Posterior cingulate gyrus (tissue), 11 donors: ENCODE data around the gene GPATCH3.
"Not testable (repeated sequence)": the region's sequence is repeated elsewhere in the genome, so short reads cannot be mapped to it uniquely, and the experiment has no call there.

Experiments used
- DNase-seq, 10 donors: peaks; one replicate each; pipeline versions ENCODE4 v3.0.0 to v3.0.0-alpha.2; 2020 to 2021; ENCODE audit warnings: mixed read lengths in 3 of 10
- intact Hi-C: fragments of 100-400 bp; cut with DNase I; formaldehyde crosslinking; loops from one replicate; pipeline ENCODE4 v1.15.1; 2023

Gene GPATCH3

DNA sequence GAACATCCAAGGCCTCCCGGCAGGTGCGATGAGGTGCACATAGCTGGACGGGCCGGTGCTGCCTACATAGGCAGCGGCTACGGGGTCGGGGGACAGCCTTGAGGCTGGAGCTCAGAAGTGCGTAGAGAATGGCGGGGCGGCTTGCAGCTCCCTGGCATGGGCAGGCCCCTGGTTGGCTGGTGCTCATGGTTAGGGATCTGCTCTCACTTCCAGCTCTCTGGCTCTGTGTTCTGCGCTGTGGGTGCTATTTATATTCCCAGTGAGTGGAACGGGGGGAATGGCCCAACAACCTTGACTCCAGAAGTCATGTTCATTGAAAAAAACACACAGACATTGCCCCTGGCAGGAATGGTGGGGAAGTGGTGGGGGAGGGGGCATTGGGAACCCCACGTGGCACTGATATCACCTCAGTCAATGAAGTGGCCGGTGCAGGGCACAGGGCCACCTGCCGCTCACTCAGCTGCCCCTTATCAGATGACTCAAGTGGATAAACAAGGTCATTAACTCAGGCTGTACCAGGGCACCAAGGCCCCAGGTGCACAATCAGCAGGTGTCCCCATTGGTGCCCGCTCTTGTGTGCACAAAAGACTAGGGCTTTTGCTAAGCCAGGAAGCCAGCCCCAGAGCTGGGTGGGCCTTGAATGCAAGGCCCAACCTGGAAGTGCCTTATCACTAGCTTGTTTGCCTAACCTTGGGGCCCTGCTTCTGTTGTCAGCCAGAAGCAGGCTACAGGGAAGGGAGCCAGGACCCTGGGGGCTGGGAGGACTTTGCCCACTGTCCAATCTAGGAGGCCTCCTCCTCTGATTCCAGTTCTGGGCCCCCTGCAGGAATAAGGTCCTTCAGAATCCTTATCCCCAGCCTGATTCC is 13.7 kb upstream of the GPATCH3 start, which contains the start of gene NR0B2:
TSS of gene NR0B2 (minus strand) at position 222 of the 866 bp plus-strand sequence. CDS start at position 187, 35 bp downstream.
- intact Hi-C loops: no loop called here
- peak in 1 of 10 donors; percentile 67 for DNase-seq

GRCh38 chr1:26913389-26913753 is 13.1 kb upstream of the GPATCH3 start:
- intact Hi-C loops: no loop called here
- peak in 1 of 10 donors; percentile 50 for DNase-seq

DNA sequence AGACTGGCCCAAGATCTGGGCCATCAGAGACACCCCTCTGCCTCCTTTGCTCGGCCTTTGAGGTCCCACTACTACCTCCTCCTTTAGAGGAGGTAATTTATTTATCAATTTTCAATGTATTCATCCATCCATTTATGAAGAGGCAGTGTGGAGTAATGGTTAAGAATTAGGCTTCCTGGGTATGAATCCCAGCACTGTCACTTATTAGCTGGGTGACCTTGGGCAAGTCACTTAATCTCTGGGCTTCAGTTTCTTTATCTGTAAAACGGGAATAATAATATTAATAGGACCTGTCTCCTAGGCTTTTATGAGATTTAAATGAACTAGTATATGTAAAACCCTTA is 11.9 kb upstream of the GPATCH3 start:
- intact Hi-C loops: no loop called here
- DNase-seq: no peak

GRCh38 chr1:26911399-26912146 is 11.3 kb upstream of the GPATCH3 start:
- peak in 1 of 10 donors; percentile 52 for DNase-seq

GRCh38 chr1:26910343-26911160 is 10.3 kb upstream of the GPATCH3 start:
- intact Hi-C loops: no loop called here
- DNase-seq: peak in 1 of 10 donors; percentile 7

More at GRCh38 chr1:26911399-26912146, 11.3 kb upstream of the GPATCH3 start:
- intact Hi-C loops: no loop called here

DNA sequence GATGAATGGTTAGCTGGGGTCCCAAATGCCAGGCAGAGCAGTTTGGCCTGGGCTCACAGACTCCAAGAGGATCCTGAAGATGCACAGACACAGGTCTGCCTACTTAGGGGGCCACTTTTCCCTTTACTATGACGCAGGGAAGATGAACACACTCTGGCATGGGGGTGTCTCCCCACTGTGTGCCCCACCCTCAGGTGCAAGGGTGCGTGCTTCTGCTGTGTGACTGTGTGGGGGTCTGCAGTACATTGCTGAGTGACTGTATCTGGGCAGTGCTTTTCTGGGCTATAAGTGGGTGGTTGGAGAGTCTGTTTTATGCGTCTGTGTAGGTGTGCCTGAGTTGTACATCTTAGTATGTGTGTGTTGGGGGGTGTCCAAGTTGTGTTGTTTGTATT is 9.7 kb upstream of the GPATCH3 start:
- intact Hi-C loops: no loop called here
- peak in 2 of 10 donors; percentile 25 to 82 for DNase-seq

DNA sequence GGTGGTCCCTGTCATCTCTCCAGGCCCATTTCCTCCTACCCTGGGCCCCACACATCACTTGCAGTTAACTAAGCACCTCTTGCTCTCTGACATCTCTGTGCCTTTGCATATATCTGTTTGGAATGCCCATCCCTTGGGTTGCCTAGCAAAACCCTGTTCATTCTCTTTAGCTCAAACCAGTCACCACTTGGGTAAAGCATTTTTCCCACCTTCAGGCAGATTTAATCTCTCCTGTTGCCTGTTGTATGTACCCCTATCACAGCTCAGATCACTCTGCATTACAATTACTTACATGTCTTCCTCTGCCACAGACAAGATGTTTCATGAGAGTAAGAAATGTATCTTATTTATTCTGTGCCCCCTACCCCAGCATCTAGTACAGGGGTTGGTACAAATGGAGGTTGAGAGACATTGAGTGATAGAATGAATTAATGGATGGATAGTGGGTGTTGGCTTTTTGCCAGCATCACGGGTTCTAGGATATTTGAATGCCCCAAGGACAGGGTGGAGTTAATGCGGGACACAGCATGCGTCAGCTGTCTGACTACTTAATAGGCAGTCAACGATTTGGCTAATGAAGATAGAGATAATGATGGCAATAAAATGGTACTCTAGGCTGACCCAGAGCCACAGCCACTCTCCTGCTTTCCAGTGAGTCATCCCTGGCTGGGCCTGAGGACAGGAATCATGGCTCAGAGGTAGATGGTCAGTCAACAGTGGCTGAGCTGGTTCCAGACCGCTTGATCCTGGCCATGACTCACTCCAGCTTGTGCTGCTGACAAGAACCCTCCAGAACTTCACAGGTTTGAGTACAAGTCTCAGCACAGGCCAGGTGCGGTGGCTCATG is 7.0 kb upstream of the GPATCH3 start:
- intact Hi-C loops: no loop called here
- no peak for DNase-seq

DNA sequence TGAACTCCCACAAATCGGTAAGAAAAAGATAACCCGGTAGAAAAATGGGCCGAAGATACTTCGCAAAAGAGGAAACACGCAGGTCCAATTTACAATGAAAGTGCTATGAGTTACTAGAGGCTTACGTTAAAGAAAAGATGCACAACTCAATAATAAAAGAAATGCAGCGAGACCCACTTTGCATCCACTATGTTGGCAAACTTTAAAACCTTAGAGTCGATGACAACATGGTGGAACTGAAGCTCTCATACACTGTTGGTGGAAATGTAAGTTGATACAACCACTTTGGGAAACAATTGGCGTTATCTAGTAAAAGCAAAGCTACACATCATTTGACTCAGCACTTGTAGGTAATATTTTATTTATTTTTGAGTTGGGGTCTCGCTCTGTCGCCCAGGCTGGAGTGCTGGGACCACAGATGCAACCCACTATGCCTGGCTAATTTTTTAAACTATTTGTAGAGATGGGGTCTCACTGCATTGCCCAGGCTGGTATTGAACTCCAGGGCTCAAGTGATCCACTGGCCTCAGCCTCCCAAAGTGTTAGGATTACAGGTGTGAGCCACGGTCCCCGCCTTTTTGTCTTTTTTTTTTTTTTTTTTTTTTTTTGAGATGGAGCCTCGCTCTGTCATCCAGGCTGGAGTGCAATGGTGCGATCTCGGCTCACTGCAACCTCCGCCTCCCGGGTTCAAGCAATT is 696 bp upstream of the GPATCH3 start:
- DNase-seq: peak in 1 of 10 donors; percentile 8
- intact Hi-C loops: no loop called here

- intact Hi-C loops: no loop called here
- DNase-seq: peak in 1 of 10 donors; percentile 63
These were observed 2.9 kb downstream of the GPATCH3 start for GRCh38 chr1:26897351-26897750.

DNA sequence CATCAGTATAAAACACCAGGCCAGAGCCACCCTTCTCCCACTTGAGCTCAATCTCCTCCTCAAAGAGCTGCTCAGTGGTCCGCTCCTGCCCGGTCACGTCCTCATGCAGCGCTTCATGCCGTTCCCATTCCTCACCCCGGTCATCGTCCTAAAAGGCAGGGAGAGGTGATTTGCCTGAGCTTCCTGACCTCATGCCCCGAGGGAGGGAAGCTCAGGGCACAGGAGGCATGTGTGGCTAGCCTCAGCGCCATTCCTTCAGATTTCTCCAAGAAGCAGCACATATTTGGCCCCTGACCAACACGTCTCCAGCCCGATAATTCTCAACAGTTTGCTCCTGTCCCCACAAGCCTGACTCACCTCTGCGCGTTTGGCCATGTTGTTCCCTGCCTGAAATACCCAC is 6.0 kb downstream of the GPATCH3 start:
- peak in 1 of 10 donors; percentile 72 for DNase-seq
- intact Hi-C loops: no loop called here

GRCh38 chr1:26890467-26890796 is 9.8 kb downstream of the GPATCH3 start:
- intact Hi-C loops: no loop called here
- DNase-seq: no peak

DNA sequence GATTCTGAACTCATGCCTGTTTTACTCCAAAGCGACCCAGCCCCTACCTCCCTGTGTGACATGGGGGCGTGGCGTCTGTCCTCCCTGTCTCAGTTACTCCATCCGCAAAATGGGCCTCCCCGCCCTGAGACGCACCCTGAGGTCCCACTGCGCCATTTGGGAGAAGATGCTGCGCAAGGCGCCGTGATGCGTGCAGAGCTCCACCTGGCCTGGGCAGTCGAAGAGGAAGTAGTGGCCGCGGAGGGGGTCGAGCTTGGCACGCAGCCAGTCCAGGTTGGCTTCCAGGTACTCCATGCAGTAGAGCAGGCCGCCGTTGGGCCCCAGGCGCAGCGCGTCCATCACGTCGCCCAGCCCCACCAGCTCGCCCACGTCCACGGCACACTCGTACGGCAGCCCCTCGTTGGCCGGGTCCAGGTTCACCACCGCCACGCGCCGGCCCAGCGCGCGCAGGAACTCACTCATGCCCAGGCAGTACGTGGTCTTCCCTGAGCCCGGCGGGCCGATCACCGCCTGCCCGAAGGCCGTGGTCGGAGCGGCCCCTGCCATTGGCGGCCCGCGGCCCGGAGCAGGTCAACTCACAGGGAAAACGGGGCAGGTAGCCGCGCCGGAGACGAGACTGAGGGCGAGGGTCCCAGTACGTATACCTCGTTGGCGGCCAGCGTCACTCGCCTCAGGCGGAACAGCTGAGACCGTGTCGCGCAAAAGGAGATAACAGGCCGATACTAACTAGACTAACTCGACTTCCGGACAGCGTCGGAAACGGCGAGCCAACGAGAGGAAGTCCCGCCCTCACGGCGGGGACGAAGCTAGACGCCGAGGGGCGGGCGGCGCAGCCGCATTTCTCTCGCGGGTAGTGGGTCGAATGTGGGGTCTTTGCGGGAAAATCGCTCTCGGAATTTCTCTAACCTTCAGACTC is 10.5 kb downstream of the GPATCH3 start, which contains the start of gene GPN2:
TSS of gene GPN2 (minus strand) at position 733 of the 916 bp plus-strand sequence. CDS start at position 546, 187 bp downstream.
- intact Hi-C loops: no loop called here
- DNase-seq: peak; percentile 74 to 98 (median 85)

DNA sequence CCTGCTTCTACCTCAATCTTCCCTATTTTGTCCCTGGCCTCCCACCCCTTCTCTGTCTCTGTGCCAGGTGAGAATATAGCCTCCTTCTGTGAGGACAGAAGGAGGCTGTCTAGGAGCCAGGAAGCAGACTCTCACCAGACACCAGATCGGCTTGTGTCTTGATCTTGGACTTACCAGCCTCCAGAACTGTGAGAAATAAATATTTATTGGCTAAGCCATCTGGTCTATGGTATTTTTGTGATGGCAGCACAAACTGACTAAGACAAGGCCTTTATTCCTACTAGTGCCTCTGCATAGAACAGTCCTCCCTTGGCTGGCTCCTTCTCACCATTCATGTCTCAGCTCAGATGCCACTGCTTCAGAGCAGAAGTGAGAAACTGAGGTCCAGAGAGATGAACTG is 12.0 kb downstream of the GPATCH3 start:
- intact Hi-C loops: no loop called here
- DNase-seq: no peak

DNA sequence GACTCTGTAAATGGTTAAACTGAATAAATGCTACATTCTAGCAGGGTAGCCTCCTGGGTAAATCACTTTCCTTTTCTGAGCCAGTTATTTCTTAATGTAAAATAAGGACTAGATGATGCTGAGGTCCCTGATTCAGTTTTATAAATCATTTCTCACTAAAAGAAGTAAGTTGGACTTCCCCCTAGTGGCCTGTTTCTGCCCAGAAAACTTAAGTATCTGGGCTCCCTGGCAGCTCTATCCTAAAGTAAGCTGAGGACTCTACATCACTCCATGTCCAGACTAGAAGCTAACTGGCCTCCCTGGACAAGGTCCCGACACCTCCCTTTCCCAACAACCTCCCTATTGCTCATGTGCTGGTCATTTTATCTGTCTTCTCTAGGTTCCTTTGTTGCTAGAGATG is 13.1 kb downstream of the GPATCH3 start:
- intact Hi-C loops: no loop called here
- DNase-seq: no peak

- DNase-seq: no peak
- intact Hi-C loops: no loop called here
These were observed 17.4 kb downstream of the GPATCH3 start for GRCh38 chr1:26882696-26883463.

GRCh38 chr1:26881611-26882010 is 18.7 kb downstream of the GPATCH3 start:
- intact Hi-C loops, DNase-seq: not testable (repeated sequence)

DNA sequence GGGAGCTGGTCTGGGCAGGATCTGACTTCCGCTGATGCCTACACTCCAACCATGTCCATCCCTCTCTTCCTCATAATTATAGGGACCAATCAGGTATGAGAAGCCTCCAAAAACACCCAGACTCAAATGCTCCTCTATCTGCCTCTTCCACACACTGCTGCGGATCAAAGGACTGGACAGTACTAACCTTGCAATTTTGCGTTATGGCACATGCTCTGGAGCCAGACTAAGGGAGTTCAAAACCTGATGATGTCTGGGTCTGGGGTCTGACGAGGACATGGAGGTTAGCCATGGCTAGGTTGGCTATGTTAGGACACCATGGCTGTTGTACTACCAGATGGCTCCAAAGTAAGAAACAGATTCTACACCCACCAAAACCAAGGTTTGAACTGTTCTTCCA is 20.5 kb downstream of the GPATCH3 start:
- no peak for DNase-seq
- intact Hi-C loops: loop anchor here (5.0 kb wide), 2 partner anchors 72 to 277 kb away; no protein-coding TSS in a partner anchor
